ENCODE data around the gene ZMIZ1.

The ZMIZ1 gene

DNA sequence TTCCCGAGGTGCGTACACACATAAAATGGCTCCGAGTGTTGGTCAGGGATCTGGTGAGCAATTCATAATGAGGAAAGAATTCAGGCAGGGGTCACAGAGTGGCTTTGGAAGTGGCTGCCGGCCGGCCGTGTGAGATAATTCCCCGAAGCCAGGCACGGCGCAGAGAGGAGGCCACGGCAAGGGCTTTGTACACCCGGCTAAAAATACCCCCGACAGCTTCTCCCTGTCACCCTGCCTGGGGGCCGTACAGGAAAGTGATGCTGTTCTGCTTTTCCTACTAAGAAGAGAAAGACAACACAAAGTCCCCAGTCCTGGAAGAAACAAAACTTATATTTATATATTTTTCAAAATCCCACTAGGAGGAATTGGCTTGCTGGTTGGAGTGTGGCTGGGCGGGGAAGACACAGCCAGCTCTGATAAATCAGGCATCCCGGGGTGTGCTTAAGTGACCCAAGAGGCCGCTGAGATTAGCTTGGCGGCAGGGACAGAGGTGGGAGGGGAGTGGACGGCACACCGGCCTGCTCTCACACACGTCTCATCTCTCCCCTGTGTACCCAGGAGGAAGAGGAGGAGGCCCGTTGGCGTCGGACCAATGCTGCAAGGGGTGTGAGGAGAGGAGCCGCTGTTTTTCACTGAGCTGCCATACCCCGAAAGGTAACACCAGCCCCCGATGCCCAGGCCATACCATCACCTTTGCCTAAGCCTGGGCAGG, 70.5 kb downstream of the ZMIZ1 start:
- DNase-seq: no peak
- no peak for ATAC-seq

DNA sequence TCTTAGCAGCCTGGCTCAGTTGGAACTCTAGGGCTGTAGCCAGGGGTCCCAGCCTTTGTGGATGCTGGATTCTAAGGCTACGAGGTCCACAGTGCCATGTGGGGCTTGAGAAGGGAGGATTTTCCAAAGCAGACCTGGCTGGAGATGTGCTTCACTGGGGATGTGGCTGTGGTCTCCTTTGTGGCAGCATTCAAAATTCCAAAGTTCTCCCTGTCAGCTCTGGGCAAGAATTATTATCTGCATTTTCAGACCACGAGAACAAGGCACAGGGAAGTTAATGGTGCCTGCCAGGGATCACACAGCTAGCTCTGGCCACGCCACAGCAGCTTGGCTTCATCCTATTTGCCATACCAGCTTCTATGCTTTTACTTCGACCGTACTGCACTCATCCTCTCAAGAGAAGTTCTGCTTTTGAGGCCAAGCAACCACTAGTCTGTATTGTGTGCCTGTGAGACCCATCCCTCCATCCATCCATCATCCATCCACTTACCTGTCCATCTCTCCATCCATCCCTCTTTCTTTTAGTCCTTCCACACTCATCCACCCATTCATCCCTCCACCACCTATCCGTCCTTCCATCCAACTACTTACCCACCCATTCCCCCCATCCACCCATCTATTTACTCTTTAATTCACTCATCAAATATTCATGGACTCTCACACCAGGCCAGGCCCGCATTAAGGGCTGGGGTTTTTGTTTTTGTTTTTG, 71.5 kb downstream of the ZMIZ1 start:
- ATAC-seq: no peak
- DNase-seq: no peak

GRCh38 chr10:79140855-79141254, 72.1 kb downstream of the ZMIZ1 start:
- ATAC-seq: no peak
- DNase-seq: no peak

DNA sequence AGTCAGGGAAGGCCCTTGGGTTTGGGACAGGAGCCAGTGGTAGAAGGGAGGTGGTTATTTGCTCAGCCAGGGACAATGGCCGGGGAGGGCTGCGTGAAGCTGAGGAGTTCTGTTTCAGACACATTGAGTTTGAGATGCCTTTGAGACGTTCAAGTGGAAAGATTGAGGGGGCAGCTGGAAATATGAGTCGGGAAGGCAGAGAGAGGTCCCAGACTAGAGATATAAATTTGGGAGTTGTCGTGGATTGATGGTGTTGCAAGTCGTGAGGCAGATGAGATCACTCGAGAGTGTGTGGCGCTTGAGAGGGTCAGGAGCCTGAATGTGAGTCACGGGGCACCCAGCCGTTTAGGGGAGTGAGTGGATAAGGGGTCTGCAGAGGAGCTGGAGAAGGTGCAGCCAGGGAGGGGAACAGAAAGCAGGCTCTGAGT, 73.3 kb downstream of the ZMIZ1 start:
- no peak for ATAC-seq
- no peak for DNase-seq

DNA sequence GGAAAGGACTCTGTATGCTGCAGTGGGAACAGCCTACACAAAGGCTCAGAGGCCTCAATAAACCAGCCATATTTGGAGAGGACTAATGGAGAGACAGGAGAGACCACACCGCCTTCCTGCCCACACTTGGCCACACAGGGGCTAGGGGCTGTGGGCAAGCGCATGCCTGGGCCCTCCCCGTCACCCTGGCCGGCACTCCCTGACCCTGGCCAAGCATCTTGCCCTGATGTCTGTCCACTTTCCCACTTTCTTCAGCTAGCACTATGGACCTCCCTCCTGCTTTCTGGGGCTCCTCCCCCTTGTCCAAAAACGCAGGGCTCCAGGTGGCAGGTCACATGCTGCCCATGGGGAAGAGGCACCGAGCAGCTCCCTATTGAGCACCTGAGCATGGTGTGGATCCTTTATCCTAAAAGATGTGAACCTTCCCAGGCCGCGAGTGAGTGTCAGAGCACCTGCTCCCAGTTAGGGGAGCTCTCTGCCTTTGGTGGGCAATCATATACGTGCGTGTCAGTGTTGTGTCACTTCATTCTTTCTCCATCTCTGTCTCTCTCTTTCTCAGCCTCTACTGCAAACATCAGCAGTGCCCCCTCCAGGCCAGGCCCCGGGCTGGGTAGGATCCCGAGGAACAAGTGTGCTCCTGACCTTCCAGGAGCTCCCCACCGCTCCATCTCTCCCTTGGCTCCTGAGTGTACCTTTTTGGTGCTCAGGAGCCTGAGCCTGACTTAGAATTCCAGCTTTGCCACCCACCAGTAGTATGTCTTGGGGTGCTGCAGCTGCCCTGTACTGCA, 74.0 kb downstream of the ZMIZ1 start:
- ATAC-seq: no peak

GRCh38 chr10:79143879-79144278, 75.1 kb downstream of the ZMIZ1 start:
- ATAC-seq (no peak), DNase-seq (no peak)

More for the DNA sequence above, 74.0 kb downstream of the ZMIZ1 start:
- DNase-seq: no peak

- ATAC-seq (no peak), DNase-seq (no peak)
These were observed 75.8 kb downstream of the ZMIZ1 start for GRCh38 chr10:79144351-79145173.

DNA sequence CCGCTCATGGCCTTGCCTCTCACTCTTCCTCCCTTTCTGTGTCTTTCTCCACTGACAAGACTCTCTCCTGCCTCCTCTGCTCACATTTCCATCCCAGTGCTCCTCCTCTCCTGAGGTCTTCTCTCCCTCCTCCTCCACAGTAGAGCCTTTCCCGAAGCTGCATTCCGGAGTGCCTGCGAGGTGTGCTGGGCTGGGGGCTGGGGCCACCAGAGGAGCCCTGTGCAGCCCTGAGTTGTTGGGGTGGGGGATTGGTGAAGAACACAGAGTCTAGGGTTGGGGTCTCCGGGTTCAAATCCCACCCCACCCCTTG, 76.4 kb downstream of the ZMIZ1 start:
- DNase-seq (no peak), ATAC-seq (no peak)

DNA sequence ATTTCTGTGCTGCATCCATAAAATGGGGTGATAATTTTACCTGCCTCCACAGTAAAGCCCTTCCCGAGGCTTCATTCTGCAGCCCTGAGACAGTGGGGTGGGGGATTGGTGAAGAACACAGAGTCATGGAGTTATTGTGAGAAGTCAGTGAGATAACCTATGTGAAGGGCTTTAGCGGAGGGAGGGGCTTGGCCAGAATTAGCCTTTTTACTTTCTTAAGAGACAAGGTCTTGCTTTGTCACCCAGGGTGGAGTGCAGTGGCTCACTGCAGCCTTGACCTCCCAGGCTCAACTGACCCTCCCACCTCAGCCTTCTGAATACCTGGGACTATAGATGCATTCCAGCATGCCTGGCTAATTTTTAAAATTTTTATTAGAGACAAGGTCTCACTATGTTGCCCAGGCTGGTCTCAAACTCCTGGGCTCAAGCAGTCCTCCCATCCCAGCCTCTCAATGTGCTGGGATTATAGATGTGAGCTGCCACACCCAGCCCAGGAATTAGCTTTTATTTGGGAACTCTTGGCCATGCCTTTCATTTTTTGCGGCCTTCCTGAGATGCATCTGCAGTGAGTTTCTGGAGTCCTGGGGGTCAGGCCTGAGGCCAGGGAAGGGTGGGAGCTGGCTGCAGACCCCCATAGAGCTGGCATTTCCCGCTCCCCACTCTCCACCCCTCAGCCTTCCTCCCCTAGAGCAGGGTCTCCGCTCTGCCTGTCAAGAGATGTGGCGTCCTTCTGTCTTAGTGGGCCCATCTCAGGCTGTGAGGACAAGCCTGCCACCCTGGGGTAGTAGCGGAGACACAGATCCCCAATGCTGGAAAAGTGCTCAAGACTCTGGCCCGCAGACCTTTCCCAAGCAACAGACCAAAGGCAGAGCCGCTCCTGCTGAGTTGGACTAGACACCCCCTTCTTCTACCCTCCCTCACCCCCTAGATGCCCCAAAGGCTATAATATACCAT, 77.0 kb downstream of the ZMIZ1 start:
- no peak for DNase-seq
- ATAC-seq: no peak

DNA sequence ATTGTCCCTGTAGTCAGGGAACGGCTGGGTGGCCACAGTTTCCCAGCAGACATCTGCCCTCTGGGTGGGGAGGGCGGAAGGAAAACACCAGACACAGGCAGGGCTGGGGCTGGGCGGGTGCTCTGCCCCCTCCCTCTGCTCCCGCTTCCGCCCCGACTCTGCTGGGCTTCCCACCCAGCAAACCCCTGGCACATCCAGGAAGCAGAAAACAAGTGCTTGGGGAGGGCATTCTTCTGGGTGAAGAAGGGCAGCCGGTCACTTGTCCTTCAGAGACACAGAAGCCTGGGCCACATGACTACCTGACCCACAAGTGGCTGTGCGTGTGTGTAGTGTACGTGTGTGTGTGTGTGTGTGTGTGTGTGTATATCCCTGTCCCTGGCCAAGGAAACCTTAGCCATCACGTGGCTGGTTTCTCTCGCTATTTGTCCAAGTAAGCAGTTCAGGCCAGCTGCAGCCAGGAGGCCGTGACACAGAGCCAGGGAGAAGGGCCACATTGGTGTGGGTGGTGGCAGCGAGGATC, 77.9 kb downstream of the ZMIZ1 start:
- ATAC-seq: no peak
- DNase-seq: peak; percentile 30

- DNase-seq (no peak), ATAC-seq (no peak)
These were observed 78.5 kb downstream of the ZMIZ1 start for GRCh38 chr10:79147306-79147705.

DNA sequence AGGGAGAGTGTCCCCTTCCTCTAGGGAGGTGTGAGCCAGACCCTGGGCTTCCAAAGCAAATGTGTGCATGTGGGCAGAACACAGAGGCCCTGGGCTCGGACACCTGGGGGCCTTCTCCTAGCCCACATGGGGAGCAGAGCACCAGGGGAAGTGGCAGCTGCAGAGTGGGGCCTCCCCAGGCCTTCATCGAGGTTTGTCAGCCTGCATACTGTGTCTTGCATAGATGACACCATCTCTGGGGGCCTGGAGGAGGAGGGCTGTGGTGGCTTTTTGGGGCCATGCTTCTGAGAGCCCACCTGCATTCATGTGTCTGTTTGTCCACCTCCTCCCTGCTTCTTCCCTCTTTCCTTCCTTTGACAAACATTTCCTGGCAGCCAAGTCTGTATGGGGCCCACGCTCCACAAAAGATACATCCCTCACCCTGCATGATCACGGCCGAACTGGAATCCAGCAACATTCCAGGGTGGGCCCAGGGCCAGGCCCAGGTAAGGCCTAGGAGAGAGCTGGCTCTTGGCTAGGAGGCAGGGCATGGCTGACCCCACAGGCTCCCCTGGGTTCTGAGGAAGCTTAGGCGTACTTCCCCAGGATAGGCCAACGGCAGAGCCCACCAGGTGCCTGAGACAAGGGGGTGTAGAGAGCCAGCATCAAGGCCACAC, 79.2 kb downstream of the ZMIZ1 start:
- DNase-seq (no peak), ATAC-seq (no peak)

GRCh38 chr10:79148452-79149344, 79.9 kb downstream of the ZMIZ1 start:
- no peak for DNase-seq
- ATAC-seq: no peak

- no peak for ATAC-seq
These were observed 80.5 kb downstream of the ZMIZ1 start for GRCh38 chr10:79149345-79149661.

DNA sequence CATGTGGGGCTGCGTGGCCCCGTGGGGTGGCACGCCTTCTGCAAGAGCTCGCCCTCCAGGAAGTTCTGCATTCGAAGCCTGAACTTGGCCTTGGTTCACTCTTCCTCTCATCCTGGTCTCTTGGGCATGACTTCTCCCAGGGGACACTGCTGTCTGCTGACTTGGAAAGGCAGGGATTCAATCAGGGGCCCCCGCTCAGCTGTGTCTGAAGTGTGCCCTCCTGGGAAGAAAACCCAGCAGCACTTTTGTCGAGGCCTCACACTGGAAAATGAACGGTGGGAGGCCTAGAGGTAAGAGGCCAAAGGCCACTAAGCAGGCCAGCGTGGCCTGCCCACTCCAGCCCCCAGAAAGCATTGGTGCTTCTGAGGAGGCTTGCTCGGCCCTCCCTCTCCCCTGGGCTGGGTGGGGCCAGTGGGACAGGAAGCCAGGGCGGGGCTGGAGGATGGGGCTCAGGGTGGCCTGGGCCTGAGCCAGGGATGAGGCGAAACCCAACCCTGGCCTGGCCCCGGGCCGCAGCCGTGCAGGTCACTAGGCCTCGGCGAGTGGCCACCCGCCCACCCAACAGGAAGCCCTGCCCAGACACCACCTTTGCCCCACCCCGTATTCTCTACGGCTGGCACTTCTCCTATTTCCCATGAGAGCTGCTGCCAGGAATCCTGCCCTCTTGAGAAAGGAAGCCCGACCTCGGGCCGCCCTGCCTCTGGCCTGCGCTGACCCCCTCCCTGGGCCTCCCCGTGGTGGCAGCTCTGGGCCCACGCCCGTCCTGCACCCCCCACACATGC, 81.1 kb downstream of the ZMIZ1 start:
- DNase-seq (peak; percentile 70), ATAC-seq (peak; percentile 77)

More at GRCh38 chr10:79149345-79149661, 80.5 kb downstream of the ZMIZ1 start:
- no peak for DNase-seq

- ATAC-seq (no peak), DNase-seq (no peak)
These were observed 81.6 kb downstream of the ZMIZ1 start for GRCh38 chr10:79150444-79150754.

DNA sequence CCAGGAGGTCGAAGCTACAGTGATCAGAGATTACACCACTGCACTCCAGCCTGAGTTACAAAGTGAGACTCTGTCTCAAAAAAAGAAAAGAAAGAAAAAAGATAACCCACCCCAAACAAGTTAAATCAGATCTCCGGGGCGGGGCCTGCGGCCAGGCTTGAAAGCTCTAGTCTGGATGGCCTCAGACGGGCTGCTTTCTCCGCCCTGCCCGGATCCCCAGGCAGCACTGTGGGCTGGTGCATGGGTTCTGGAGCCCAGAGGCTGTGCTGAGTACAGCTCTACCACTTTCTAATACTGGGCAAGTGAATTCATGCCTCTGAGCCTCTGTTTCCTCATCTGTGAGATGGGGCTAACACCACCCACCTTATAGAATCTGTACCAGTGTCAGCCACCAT, 83.7 kb downstream of the ZMIZ1 start:
- DNase-seq (no peak), ATAC-seq (no peak)

DNA sequence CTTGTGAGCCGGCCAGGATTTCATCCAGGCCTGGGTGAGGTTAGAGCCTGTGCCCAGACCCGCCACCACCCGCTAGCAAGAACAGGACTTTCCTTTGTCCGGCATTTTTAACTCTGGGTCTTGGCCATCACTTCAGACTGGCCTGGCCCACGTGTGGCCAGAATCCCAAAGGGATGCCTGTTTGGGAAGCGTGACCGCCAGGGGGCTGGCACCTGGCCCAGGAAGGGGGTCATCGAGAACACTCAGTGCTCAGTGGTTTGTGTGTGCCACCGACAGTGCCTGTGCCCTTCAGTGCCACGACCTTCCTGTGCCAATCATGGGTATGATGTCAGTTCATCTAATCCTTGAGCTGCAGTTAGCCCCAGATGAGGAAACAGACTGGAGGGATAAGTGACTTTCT, 85.0 kb downstream of the ZMIZ1 start:
- no peak for DNase-seq
- ATAC-seq: no peak
